ENCODE results near the gene ALDH3A1. TPM values are rescaled to one million over a fixed set of nuclear protein-coding genes. Genes with fewer than 3 reads are reported as not detected.

The ALDH3A1 gene
- total RNA-seq, 1 donor from 2014 or later, result not detected

- no peak for ATAC-seq
- intact Hi-C loops (cut with micrococcal nuclease), result no loop called here
Measured at GRCh38 chr17:19709841-19710240, 38.3 kb downstream of the ALDH3A1 start.

DNA sequence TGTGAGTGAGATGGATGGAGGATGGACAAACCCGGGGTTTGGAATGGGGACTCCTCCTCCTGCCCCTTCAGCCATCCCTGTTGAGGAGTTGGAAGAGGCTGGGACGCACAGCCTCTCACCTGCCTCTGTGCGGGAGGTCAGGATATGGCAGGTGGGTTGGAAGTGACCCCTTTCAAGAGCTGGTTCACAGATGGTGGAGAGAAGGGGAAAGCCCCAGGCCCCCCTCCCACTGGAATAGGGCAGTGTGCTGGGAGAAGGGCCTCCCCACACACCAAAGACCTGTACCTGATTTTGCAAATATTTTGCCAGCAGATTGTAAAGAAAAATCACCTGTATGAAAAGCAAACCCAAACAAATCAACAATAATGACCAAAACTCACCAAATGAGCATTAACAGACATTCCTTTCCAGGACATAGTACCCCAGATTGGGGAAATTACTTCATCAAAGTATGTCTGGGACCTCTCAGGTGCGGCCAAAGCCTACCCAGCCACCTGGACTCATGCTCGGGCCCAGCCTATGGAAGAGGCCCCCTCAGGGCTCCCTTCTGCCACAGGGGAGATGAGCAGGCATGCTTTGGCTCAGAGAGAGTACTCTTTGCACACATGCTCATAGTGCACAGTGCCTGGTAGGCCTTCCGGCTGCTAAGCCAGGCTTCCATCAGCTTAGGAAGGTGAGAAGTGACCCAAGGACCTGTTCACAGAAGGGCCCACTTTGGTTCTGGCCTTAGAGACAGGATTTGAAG lies 39.5 kb downstream of the ALDH3A1 start:
- no peak for DNase-seq
- intact Hi-C loops (cut with micrococcal nuclease), result no loop called here
- ATAC-seq, result no peak

More at GRCh38 chr17:19709841-19710240, 38.3 kb downstream of the ALDH3A1 start:
- DNase-seq, result no peak

- intact Hi-C loops (cut with micrococcal nuclease), result no loop called here
- peak; percentile 64 for DNase-seq
- ATAC-seq, result peak; percentile 78
Measured at GRCh38 chr17:19707728-19708221, 40.3 kb downstream of the ALDH3A1 start.

DNA sequence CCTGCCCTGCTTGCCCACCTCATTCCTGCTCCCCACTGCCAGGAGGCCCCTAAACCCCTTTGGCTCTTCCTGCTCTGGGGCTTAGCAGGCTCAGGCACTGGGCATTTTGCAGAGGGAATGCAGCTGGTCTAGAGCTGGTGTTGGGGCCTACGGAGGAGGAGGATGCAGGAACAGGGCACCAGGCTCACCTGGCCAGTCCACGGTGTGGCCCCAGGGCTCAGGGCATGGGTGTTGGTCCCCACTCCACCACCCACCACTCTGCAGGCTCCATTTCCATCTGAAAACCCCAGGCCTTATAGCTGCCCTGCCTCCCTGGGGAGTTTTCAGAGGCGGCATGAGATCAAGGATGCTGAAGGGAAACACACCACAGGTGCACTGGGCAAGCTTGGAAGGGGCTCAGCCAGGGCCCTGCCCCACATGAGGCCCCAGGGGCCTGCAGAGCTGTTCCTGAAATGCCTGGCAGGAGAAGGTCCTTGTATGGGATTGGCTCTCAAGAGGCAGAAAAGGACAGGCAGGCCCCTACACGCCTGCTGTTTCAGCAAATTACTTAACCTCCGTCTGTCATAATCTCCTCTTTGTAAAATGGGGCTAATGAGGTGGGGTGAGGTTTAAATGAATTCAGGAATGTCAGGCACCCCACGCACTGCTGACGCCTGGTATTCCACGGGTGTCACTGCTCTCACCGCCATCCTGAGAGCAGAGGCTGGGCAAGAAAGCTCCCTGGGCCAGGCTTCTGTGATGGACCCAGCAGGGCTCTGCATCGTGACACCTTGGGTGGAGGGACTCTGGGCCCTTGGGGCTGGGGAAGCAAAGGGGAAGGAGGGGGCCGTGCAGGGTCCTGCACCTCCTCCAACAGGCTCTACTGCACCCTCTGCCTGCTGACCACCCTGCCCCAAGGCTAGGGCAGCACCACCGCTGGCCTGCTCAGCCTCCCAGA lies 41.0 kb downstream of the ALDH3A1 start:
- intact Hi-C loops (cut with micrococcal nuclease), result no loop called here
- ATAC-seq (no peak), DNase-seq (no peak)

DNA sequence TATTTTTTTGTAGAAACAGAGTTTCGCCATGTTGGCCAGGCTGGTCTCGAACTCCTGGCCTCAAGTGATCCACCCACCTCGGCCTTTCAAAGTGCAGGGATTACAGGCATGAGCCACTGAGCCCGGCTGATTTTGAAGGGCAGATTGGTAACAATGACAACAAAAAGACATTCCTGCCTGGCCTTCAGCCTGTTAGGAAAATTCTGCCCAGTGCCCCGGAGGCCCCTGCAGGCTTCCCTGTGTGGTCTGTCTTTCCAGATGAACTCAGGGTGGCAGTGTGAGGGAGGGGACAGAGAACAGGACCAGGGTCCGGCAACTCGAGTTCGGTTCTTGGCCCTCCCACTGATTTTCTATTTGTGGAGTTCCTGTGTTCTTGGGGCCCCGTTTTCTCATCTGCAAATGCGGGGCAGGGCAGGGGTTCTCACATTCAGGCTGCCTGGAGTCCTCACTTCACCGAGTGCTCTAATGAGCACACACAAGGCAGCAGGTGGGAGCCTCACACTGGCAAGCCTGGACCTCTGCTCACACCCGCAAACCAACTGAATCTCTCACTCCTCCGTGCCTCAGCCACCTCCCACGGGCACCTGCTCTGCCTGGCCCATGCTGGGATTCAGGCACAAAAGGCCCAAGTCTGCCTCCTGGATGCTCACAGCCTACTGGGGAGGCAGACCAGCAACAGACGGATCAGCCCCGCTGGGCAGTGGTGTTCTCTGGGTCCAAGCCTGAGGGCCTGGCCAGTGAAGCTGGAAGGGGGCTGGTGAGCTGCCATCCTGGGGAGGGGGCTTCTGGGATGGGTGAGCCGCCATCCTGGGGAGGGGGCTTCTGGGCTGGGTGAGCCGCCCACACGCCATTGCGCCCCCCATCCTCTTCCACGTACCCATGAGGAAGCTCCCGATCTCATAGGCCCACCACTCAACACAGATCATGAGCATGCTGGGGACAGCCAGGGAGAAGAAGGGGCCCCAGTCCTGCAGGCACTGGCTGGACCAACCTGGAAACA lies 42.0 kb downstream of the ALDH3A1 start:
- ATAC-seq (no peak), DNase-seq (no peak)
- intact Hi-C loops (cut with micrococcal nuclease), result no loop called here

DNA sequence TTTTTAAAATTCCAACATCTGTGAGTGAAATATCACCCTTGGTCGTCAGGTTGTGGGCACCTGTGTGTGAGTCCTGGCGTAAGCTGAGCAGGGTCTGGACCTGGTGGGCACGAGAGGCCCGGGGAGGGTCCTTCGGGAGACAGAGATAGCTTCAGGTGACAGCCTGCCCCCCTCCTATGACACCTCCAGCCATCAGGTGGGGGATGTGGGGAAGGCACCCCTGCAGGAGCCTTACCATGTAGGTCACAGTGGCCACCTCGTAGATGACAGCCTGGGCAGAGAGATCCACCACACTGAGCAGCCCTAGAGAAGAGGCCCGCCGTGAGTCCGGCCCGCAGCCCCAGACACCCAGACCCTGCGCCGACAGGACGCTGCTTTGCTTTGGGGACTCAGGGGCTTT lies 42.9 kb downstream of the ALDH3A1 start:
- ATAC-seq (no peak), DNase-seq (no peak)
- intact Hi-C loops (cut with micrococcal nuclease), result no loop called here

- intact Hi-C loops (cut with micrococcal nuclease), result no loop called here
- peak; percentile 55 for DNase-seq
Measured at GRCh38 chr17:19703828-19704613, 44.1 kb downstream of the ALDH3A1 start.

GRCh38 chr17:19703106-19703827 lies 44.8 kb downstream of the ALDH3A1 start:
- intact Hi-C loops (cut with micrococcal nuclease), result no loop called here
- DNase-seq (no peak), ATAC-seq (peak; percentile 70)

More at GRCh38 chr17:19703828-19704613, 44.1 kb downstream of the ALDH3A1 start:
- ATAC-seq, result peak; percentile 65

GRCh38 chr17:19702217-19702641 lies 45.9 kb downstream of the ALDH3A1 start:
- intact Hi-C loops (cut with micrococcal nuclease), result no loop called here
- DNase-seq (no peak), ATAC-seq (no peak)

Other genes with a start within 250 kb of the ALDH3A1 start
- gene SLC47A1, start 214.4 kb downstream of the ALDH3A1 start, total RNA-seq, result 4.6 TPM
- 60.4 TPM for gene ALDH3A2, start 99.5 kb downstream of the ALDH3A1 start, total RNA-seq
- gene SLC47A2, start 31.7 kb downstream of the ALDH3A1 start, total RNA-seq, result not detected
- gene ULK2, start 119.6 kb upstream of the ALDH3A1 start, total RNA-seq, result 17.7 TPM
- 15.5 TPM for gene AKAP10, start 229.5 kb upstream of the ALDH3A1 start, total RNA-seq